Loucy (cell line): ENCODE results near the gene CADM2.

Source experiments
- H2AFZ ChIP-seq: fragments of 200-600 bp; sonication (generic); 2 replicates; pipeline ENCODE4 v1.6.0; 2016; ENCODE audit warnings: antibody characterized with exemption, mild to moderate bottlenecking, low read length, moderate library complexity
- H3F3A ChIP-seq: fragments of 200-600 bp; 2 replicates; pipeline ENCODE4 v1.6.0; 2016; ENCODE audit warnings: antibody characterized with exemption, low read depth, mild to moderate bottlenecking
- H3K27me3 ChIP-seq: fragments of 200-600 bp; sonication (generic); 2 replicates; pipeline ENCODE4 v1.6.1; 2014; ENCODE audit warnings: low read length, mild to moderate bottlenecking; ENCODE audit not compliant: insufficient read depth, poor library complexity, severe bottlenecking
- H3K36me3 ChIP-seq: fragments of 200-600 bp; sonication (generic); 2 replicates; pipeline ENCODE4 v1.6.1; 2016; ENCODE audit warnings: low read length; ENCODE audit not compliant: insufficient read depth
- H3K4me1 ChIP-seq: fragments of 200-600 bp; sonication (generic); 2 replicates; pipeline ENCODE4 v1.5.1; 2014; ENCODE audit warnings: low read length, mild to moderate bottlenecking; ENCODE audit not compliant: insufficient read depth, poor library complexity, severe bottlenecking
- H3K4me2 ChIP-seq: fragments of 200-600 bp; sonication (generic); 2 replicates; pipeline ENCODE4 v1.6.0; 2014; ENCODE audit warnings: antibody characterized with exemption, low read length, low read depth, mild to moderate bottlenecking; ENCODE audit not compliant: poor library complexity, severe bottlenecking
- H3K4me3 ChIP-seq: fragments of 200-600 bp; sonication (generic); 2 replicates; pipeline ENCODE4 v1.5.1; 2014; ENCODE audit warnings: low read length, mild to moderate bottlenecking, mixed read lengths; ENCODE audit not compliant: poor library complexity, severe bottlenecking
- H3K79me2 ChIP-seq: fragments of 200-600 bp; sonication (generic); 2 replicates; pipeline ENCODE4 v1.6.1; 2014; ENCODE audit warnings: low read length; ENCODE audit not compliant: insufficient read depth
- H3K9ac ChIP-seq: fragments of 200-600 bp; sonication (generic); 2 replicates; pipeline ENCODE4 v1.6.0; 2014; ENCODE audit warnings: mild to moderate bottlenecking, low read depth, low read length, moderate library complexity; ENCODE audit not compliant: poor library complexity, severe bottlenecking
- H3K9me2 ChIP-seq: fragments of 200-600 bp; sonication (generic); replicated peaks from 2 replicates; pipeline ENCODE4 v1.6.1; 2016; ENCODE audit warnings: low read depth, low read length, mixed read lengths
- H3K9me3 ChIP-seq: fragments of 200-600 bp; sonication (generic); 2 replicates; pipeline ENCODE4 v1.6.1; 2014; ENCODE audit warnings: mild to moderate bottlenecking, antibody characterized with exemption, low read length, low read depth; ENCODE audit not compliant: insufficient read depth
- H4K20me1 ChIP-seq: fragments of 200-600 bp; sonication (generic); 2 replicates; pipeline ENCODE4 v1.6.0; 2014; ENCODE audit warnings: antibody characterized with exemption, low read length, mild to moderate bottlenecking; ENCODE audit not compliant: insufficient read depth, poor library complexity, severe bottlenecking
- CTCF ChIP-seq: fragments of 200-600 bp; sonication (generic); conservative IDR thresholded peaks from 2 replicates; pipeline ENCODE4 v1.5.1; 2014; ENCODE audit warnings: mild to moderate bottlenecking, antibody characterized with exemption, low read length
- EZH2phosphoT487 ChIP-seq: fragments of 200-600 bp; IDR thresholded peaks from 2 replicates; pipeline ENCODE4 v1.6.1; 2018; ENCODE audit warnings: antibody characterized with exemption, mild to moderate bottlenecking, moderate library complexity, borderline replicate concordance

The CADM2 gene

GRCh38 chr3:86056032-86056431 is 1097.2 kb downstream of the CADM2 start:
- H3K36me3 ChIP-seq = no peaks in the 10 kb centered on the region

GRCh38 chr3:86056962-86057361 is 1098.2 kb downstream of the CADM2 start:
- H4K20me1 ChIP-seq = no peaks in the 10 kb centered on the region
- H2AFZ ChIP-seq = no peak overlapping the region
- no peak overlapping the region for H3K4me2 ChIP-seq
- no peaks in the 10 kb centered on the region for H3K27me3 ChIP-seq
- no peak overlapping the region for H3K9ac ChIP-seq
- no peak overlapping the region for H3K4me3 ChIP-seq
- TF ChIP-seq CTCF = no peak
- TF ChIP-seq EZH2phosphoT487 = no peak
- H3K36me3 ChIP-seq = no peaks in the 10 kb centered on the region
- H3K4me1 ChIP-seq = no peaks in the 10 kb centered on the region
- H3F3A ChIP-seq = no peaks in the 10 kb centered on the region
- H3K9me2 ChIP-seq = no peaks in the 10 kb centered on the region
- H3K79me2 ChIP-seq = no peaks in the 10 kb centered on the region
- H3K9me3 ChIP-seq = no peaks in the 10 kb centered on the region

More at GRCh38 chr3:86056032-86056431, 1097.2 kb downstream of the CADM2 start:
- Histone ChIP-seq H3K27me3 (no peaks in the 10 kb centered on the region), H3F3A (no peaks in the 10 kb centered on the region), H3K9me2 (no peaks in the 10 kb centered on the region), H3K4me2 (no peak overlapping the region), H2AFZ (no peak overlapping the region), H3K79me2 (no peaks in the 10 kb centered on the region), H3K9me3 (no peaks in the 10 kb centered on the region), H4K20me1 (no peaks in the 10 kb centered on the region), H3K4me3 (no peak overlapping the region), H3K9ac (no peak overlapping the region), H3K4me1 (no peaks in the 10 kb centered on the region)
- TF ChIP-seq CTCF (no peak), EZH2phosphoT487 (no peak)

- no peaks in the 10 kb centered on the region for H3K36me3 ChIP-seq
- no peaks in the 10 kb centered on the region for H3K9me3 ChIP-seq
- no peak overlapping the region for H3K9ac ChIP-seq
- no peak overlapping the region for H3K4me3 ChIP-seq
- H3K79me2 ChIP-seq = no peaks in the 10 kb centered on the region
- no peak for TF ChIP-seq CTCF
- no peak for TF ChIP-seq EZH2phosphoT487
- H2AFZ ChIP-seq = no peak overlapping the region
- no peaks in the 10 kb centered on the region for H3F3A ChIP-seq
- H4K20me1 ChIP-seq = no peaks in the 10 kb centered on the region
- H3K4me1 ChIP-seq = no peaks in the 10 kb centered on the region
- H3K9me2 ChIP-seq = no peaks in the 10 kb centered on the region
- no peak overlapping the region for H3K4me2 ChIP-seq
- H3K27me3 ChIP-seq = no peaks in the 10 kb centered on the region
Observed at GRCh38 chr3:86073799-86074198, 1115.0 kb downstream of the CADM2 start.
